GM23338 (cell line): ENCODE measurements around the gene DOCK10. TPM values are rescaled to one million over a fixed set of nuclear protein-coding genes. Genes with fewer than 3 reads are reported as not detected.

Experiments
- ATAC-seq: fragments of 200-7000 bp; cut with Tn5 transposase; 3 replicates; pipeline ENCODE4 v1.9.1; 2020
- DNase-seq: peaks from one replicate; pipeline ENCODE4 v3.0.0-alpha.2; 2015; ENCODE audit warnings: low spot score
- H2AFZ ChIP-seq: fragments of 200-600 bp; sonication (generic); 2 replicates; pipeline ENCODE4 v1.8.0; 2016; ENCODE audit warnings: antibody characterized with exemption, mild to moderate bottlenecking, moderate library complexity
- H3F3A ChIP-seq: fragments of 200-600 bp; sonication (generic); replicated peaks from 2 replicates; pipeline ENCODE4 v1.8.0; 2017; ENCODE audit warnings: antibody characterized with exemption, mixed run types, low read depth
- H3K27ac ChIP-seq: fragments of 200-600 bp; sonication (generic); 2 replicates; pipeline ENCODE4 v1.6.1; 2016; ENCODE audit warnings: low read depth
- H3K27me3 ChIP-seq: fragments of 200-600 bp; sonication (generic); 2 replicates; pipeline ENCODE4 v1.8.0; 2016; ENCODE audit warnings: mild to moderate bottlenecking, mixed run types, moderate library complexity; ENCODE audit not compliant: insufficient read depth
- H3K36me3 ChIP-seq: fragments of 200-600 bp; sonication (generic); 2 replicates; pipeline ENCODE4 v1.8.0; 2016; ENCODE audit warnings: mild to moderate bottlenecking; ENCODE audit not compliant: insufficient read depth
- H3K4me1 ChIP-seq: fragments of 200-600 bp; sonication (generic); 2 replicates; pipeline ENCODE4 v1.8.0; 2016; ENCODE audit warnings: mild to moderate bottlenecking, moderate library complexity; ENCODE audit not compliant: insufficient read depth
- H3K4me2 ChIP-seq: fragments of 200-600 bp; sonication (generic); 2 replicates; pipeline ENCODE4 v1.7.1; 2017; ENCODE audit warnings: mixed run types
- H3K4me3 ChIP-seq: fragments of 200-600 bp; sonication (generic); 2 replicates; pipeline ENCODE4 v1.6.1; 2016; ENCODE audit warnings: mixed run types
- H3K79me2 ChIP-seq: fragments of 200-600 bp; sonication (generic); replicated peaks from 2 replicates; pipeline ENCODE4 v1.8.0; 2017; ENCODE audit warnings: mild to moderate bottlenecking; ENCODE audit not compliant: insufficient read depth
- H3K9me2 ChIP-seq: fragments of 200-600 bp; sonication (generic); 2 replicates; pipeline ENCODE4 v1.8.0; 2017; ENCODE audit not compliant: insufficient read depth
- H4K20me1 ChIP-seq: fragments of 200-600 bp; sonication (generic); replicated peaks from 2 replicates; pipeline ENCODE4 v1.8.0; 2017; ENCODE audit warnings: mild to moderate bottlenecking; ENCODE audit not compliant: insufficient read depth
- H3K27ac Mint-ChIP-seq: 2 replicates; pipeline ENCODE4 v1.8.0; 2020; ENCODE audit warnings: inconsistent platforms, mild to moderate bottlenecking, moderate library complexity, mixed read lengths
- H3K27me3 Mint-ChIP-seq: 3 replicates; pipeline ENCODE4 v1.8.0; 2022; ENCODE audit warnings: low read depth, mild to moderate bottlenecking, moderate library complexity, mixed read lengths, inconsistent platforms; ENCODE audit not compliant: insufficient read depth, poor library complexity
- H3K36me3 Mint-ChIP-seq: 3 replicates; pipeline ENCODE4 v1.8.0; 2021; ENCODE audit warnings: low read depth, mild to moderate bottlenecking, inconsistent platforms, moderate library complexity, mixed read lengths
- H3K4me1 Mint-ChIP-seq: 3 replicates; pipeline ENCODE4 v1.8.0; 2020; ENCODE audit warnings: mild to moderate bottlenecking, inconsistent platforms, mixed read lengths
- H3K4me3 Mint-ChIP-seq: 3 replicates; pipeline ENCODE4 v1.8.0; 2021; ENCODE audit warnings: moderate library complexity, mild to moderate bottlenecking, inconsistent platforms, mixed read lengths
- H3K9me3 Mint-ChIP-seq: 3 replicates; pipeline ENCODE4 v1.8.0; 2020; ENCODE audit warnings: moderate library complexity, mild to moderate bottlenecking, inconsistent platforms, mixed read lengths
- CTCF ChIP-seq, 2 experiments: fragments of 200-600 bp in 1 of 2; sonication (generic) in 1 of 2; conservative IDR thresholded peaks; 2 replicates each; pipeline versions ENCODE4 v1.5.1 to v1.6.1; 2016 to 2017; ENCODE audit warnings: antibody characterized with exemption in 2 of 2, low read depth in 2 of 2, mild to moderate bottlenecking in 2 of 2, moderate library complexity in 1 of 2
- ETS1 ChIP-seq: IDR thresholded peaks from 2 replicates; pipeline ENCODE4 v1.6.1; 2016; ENCODE audit warnings: antibody characterized with exemption
- EZH2phosphoT487 ChIP-seq: fragments of 200-600 bp; sonication (generic); IDR thresholded peaks from one replicate; pipeline ENCODE4 v1.8.1; 2018; ENCODE audit warnings: antibody characterized with exemption; ENCODE audit not compliant: unreplicated experiment
- JUNB ChIP-seq: IDR thresholded peaks from one replicate; pipeline ENCODE4 v1.6.1; 2016; ENCODE audit warnings: antibody characterized with exemption; ENCODE audit not compliant: unreplicated experiment
- NANOG ChIP-seq: IDR thresholded peaks from 2 replicates; pipeline ENCODE4 v1.6.1; 2016; ENCODE audit warnings: antibody characterized with exemption, borderline replicate concordance
- POLR2AphosphoS5 ChIP-seq: IDR thresholded peaks from 2 replicates; pipeline ENCODE4 v1.6.1; 2016; ENCODE audit warnings: antibody characterized with exemption, low read depth
- REST ChIP-seq: IDR thresholded peaks from one replicate; pipeline ENCODE4 v1.6.1; 2018; ENCODE audit warnings: antibody characterized with exemption; ENCODE audit not compliant: unreplicated experiment
- STAT1 ChIP-seq: IDR thresholded peaks from one replicate; pipeline ENCODE4 v1.6.1; 2016; ENCODE audit warnings: antibody characterized with exemption; ENCODE audit not compliant: unreplicated experiment
- ZNF114 ChIP-seq: fragments of 250-450 bp; sonication (Bioruptor Pico); IDR thresholded peaks from 2 replicates; pipeline ENCODE4 v1.5.0; 2020; ENCODE audit warnings: mild to moderate bottlenecking, moderate library complexity
- ZNF331 ChIP-seq: fragments of 250-450 bp; sonication (Bioruptor Pico); IDR thresholded peaks from 2 replicates; pipeline ENCODE4 v1.5.0; 2020; ENCODE audit warnings: low read depth, mild to moderate bottlenecking, moderate library complexity
- polyA plus RNA-seq: library from polyadenylated mRNA; unstranded; fragments of >200 nt; fragmentation: Nextera tagmentation; extraction: Ambion mirVana; gene quantifications from 2 replicates; pipeline ENCODE4 v1.2.1, GENCODE V29; 2016
- total RNA-seq: library from RNA; depleted of rRNA; stranded (reverse); fragments of >200 nt; shearing (Covaris generic); gene quantifications from 2 replicates; pipeline ENCODE4 v1.2.3, GENCODE V29; 2014

DOCK10 gene
- total and polyA plus RNA-seq, 2 experiments from 2014 or later, result 1.0 to 1.7 TPM

GRCh38 chr2:225069477-225069876 lies 27.2 kb upstream of the DOCK10 start (continued):
- TF ChIP-seq REST, result no peak

GRCh38 chr2:225065882-225066281 lies 23.6 kb upstream of the DOCK10 start:
- H3K9me2 ChIP-seq, result peaks cover 8% of the 10 kb centered on the region; the same call in 1 of the 2 replicates
- no peak overlapping the region for H3K4me3 ChIP-seq
- Mint-ChIP-seq H3K36me3 (peaks cover 21% of the 10 kb centered on the region), H3K27me3 (peaks cover 5% of the 10 kb centered on the region), H3K4me3 (no peak overlapping the region), H3K27ac (no peak overlapping the region), H3K4me1 (peaks cover 1% of the 10 kb centered on the region; the same call in 2 of the 3 replicates), H3K9me3 (peaks cover 27% of the 10 kb centered on the region)
- no peak for ATAC-seq
- H4K20me1 ChIP-seq, result no peaks in the 10 kb centered on the region
- no peaks in the 10 kb centered on the region for H3K4me1 ChIP-seq
- H3K79me2 ChIP-seq, result no peaks in the 10 kb centered on the region
- H2AFZ ChIP-seq, result no peak overlapping the region
- H3K4me2 ChIP-seq, result no peak overlapping the region
- H3K27ac ChIP-seq, result no peak overlapping the region
- 0 out of 2 replicates have a peak, but pooled peaks cover 5% of the 10 kb centered on the region for H3K36me3 ChIP-seq
- H3K27me3 ChIP-seq, result no peaks in the 10 kb centered on the region
- H3F3A ChIP-seq, result no peaks in the 10 kb centered on the region
- no peak for DNase-seq
- TF ChIP-seq ZNF114 (no peak), JUNB (no peak), REST (no peak), ZNF331 (CRISPR knock-in tag) (no peak), EZH2phosphoT487 (no peak), ETS1 (no peak), POLR2AphosphoS5 (no peak), STAT1 (no peak), CTCF (conservative IDR thresholded peaks at IDR 0.05; ENCODE audit: low read depth in 2 of 2) (no peak), NANOG (no peak)
